ENCODE measurements around the gene VAV2.

VAV2 gene

DNA sequence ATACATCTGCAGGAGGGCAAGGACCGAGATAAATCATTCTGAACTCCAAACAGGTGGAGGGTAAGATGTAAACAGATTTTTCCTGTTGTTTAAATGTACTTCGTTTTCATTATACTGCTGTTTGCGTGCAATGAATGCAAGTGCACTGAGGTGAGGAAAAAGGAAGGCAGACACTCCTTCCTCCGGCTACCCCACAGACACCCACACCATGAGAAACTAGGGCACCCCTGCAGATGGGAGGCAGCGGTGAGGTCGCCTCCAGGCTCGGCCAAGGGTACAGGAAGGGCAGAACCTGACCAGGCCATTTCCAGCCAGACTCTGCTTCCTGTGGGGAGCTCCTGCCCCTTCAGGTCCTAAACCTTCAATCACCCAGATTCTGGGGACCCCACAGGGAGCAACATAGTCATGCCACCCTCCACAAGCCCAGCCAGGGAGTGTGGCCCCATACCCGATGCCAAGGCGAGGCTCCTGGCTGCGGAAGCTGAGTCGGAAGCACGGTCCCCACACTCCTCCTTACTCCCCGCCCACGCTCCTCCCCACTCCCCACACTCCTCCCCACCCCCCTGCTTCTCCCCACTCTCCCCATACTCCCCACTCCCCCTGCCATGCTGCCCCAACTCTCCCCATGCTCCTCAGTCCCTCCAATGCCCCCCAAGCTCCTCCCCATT is 37.1 kb downstream of the VAV2 start:
- Histone ChIP-seq H2BK15ac (replicated peaks; ENCODE audit: low read depth) (no peak overlapping the region), H3K27ac (ENCODE audit: low read depth, low read length) (no peak overlapping the region), H3K79me2 (ENCODE audit: control insufficient read depth, insufficient read depth, low read length) (peaks cover 5% of the 10 kb centered on the region), H3K4me3 (ENCODE audit: low read length) (no peak overlapping the region), H3K23ac (ENCODE audit: low read length) (no peak overlapping the region), H2BK5ac (ENCODE audit: low read length) (no peak overlapping the region), H3K4me1 (ENCODE audit: control insufficient read depth, low read depth, low read length) (peaks cover 7% of the 10 kb centered on the region), H4K8ac (ENCODE audit: low read depth, low read length) (no peak overlapping the region), H3K36me3 (ENCODE audit: control insufficient read depth, insufficient read depth, low read length) (no peaks in the 10 kb centered on the region), H3K27me3 (ENCODE audit: insufficient read depth, low read length, poor library complexity) (no peaks in the 10 kb centered on the region), H3K79me1 (ENCODE audit: low read length) (peaks cover 11% of the 10 kb centered on the region), H3K18ac (ENCODE audit: low read length) (no peak overlapping the region), H2BK120ac (ENCODE audit: low read depth, low read length) (no peak overlapping the region), H3K56ac (ENCODE audit: low read length) (peak overlapping the region; percentile 67), H2AK5ac (ENCODE audit: low read length) (no peak overlapping the region), H3K4me2 (ENCODE audit: low read length) (no peak overlapping the region), H4K5ac (ENCODE audit: low read length) (no peak overlapping the region), H3K4ac (ENCODE audit: low read depth, low read length) (no peak overlapping the region), H3K9ac (ENCODE audit: low read length) (no peak overlapping the region)
- no peak for DNase-seq
- WGBS (ENCODE audit: extremely low coverage, insufficient coverage, low lambda C conversion rate) = no CpG with 5 or more reads among the region's 14 CpGs

GRCh38 chr9:133953976-133954709 is 38.0 kb downstream of the VAV2 start:
- no CpG with 5 or more reads among the region's 29 CpGs for WGBS (ENCODE audit: extremely low coverage, insufficient coverage, low lambda C conversion rate)
- Histone ChIP-seq H3K4me1 (ENCODE audit: control insufficient read depth, low read depth, low read length) (peaks cover 7% of the 10 kb centered on the region), H3K4me2 (ENCODE audit: low read length) (no peak overlapping the region), H4K8ac (ENCODE audit: low read depth, low read length) (no peak overlapping the region), H3K27me3 (ENCODE audit: insufficient read depth, low read length, poor library complexity) (no peaks in the 10 kb centered on the region), H2BK120ac (ENCODE audit: low read depth, low read length) (no peak overlapping the region), H3K9ac (ENCODE audit: low read length) (no peak overlapping the region), H2BK15ac (replicated peaks; ENCODE audit: low read depth) (no peak overlapping the region), H3K56ac (ENCODE audit: low read length) (no peak overlapping the region), H3K36me3 (ENCODE audit: control insufficient read depth, insufficient read depth, low read length) (no peaks in the 10 kb centered on the region), H2BK5ac (ENCODE audit: low read length) (no peak overlapping the region), H3K79me2 (ENCODE audit: control insufficient read depth, insufficient read depth, low read length) (peaks cover 2% of the 10 kb centered on the region), H2AK5ac (ENCODE audit: low read length) (no peak overlapping the region), H3K4me3 (ENCODE audit: low read length) (no peak overlapping the region), H3K18ac (ENCODE audit: low read length) (no peak overlapping the region), H4K5ac (ENCODE audit: low read length) (no peak overlapping the region), H3K79me1 (ENCODE audit: low read length) (peaks cover 10% of the 10 kb centered on the region), H3K4ac (ENCODE audit: low read depth, low read length) (no peak overlapping the region), H3K27ac (ENCODE audit: low read depth, low read length) (no peak overlapping the region), H3K23ac (ENCODE audit: low read length) (no peak overlapping the region)
- DNase-seq = no peak

DNA sequence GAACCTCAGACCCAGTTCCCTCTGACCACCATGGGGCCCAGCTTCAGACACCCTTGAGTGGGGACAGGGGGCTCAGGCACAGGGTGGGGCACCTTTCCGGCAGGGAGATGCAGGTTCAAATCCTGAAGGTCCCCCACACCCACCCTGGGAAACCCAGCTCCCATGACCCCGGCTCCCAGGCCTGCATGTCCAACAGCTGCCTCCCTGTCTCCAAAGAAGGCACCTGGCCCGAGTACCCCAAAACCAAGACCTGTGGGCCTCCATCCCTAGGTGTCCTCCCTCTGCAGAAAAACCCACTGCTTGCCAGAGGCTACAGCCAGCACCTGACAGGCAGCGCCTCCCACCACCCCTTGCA is 38.5 kb downstream of the VAV2 start:
- Histone ChIP-seq H2BK120ac (ENCODE audit: low read depth, low read length) (no peak overlapping the region), H4K5ac (ENCODE audit: low read length) (no peak overlapping the region), H3K4ac (ENCODE audit: low read depth, low read length) (no peak overlapping the region), H3K18ac (ENCODE audit: low read length) (no peak overlapping the region), H3K56ac (ENCODE audit: low read length) (no peak overlapping the region), H3K27ac (ENCODE audit: low read depth, low read length) (no peak overlapping the region), H3K4me3 (ENCODE audit: low read length) (no peak overlapping the region), H2BK5ac (ENCODE audit: low read length) (no peak overlapping the region), H3K4me1 (ENCODE audit: control insufficient read depth, low read depth, low read length) (peaks cover 4% of the 10 kb centered on the region), H3K79me1 (ENCODE audit: low read length) (peaks cover 10% of the 10 kb centered on the region), H2AK5ac (ENCODE audit: low read length) (no peak overlapping the region), H4K8ac (ENCODE audit: low read depth, low read length) (no peak overlapping the region), H3K4me2 (ENCODE audit: low read length) (no peak overlapping the region), H3K27me3 (ENCODE audit: insufficient read depth, low read length, poor library complexity) (no peaks in the 10 kb centered on the region), H2BK15ac (replicated peaks; ENCODE audit: low read depth) (no peak overlapping the region), H3K79me2 (ENCODE audit: control insufficient read depth, insufficient read depth, low read length) (peaks cover 2% of the 10 kb centered on the region), H3K23ac (ENCODE audit: low read length) (no peak overlapping the region), H3K36me3 (ENCODE audit: control insufficient read depth, insufficient read depth, low read length) (no peaks in the 10 kb centered on the region), H3K9ac (ENCODE audit: low read length) (no peak overlapping the region)
- no peak for DNase-seq
- whole genome bisulfite sequencing (ENCODE audit: extremely low coverage, insufficient coverage, low lambda C conversion rate) = no CpG with 5 or more reads among the region's 4 CpGs

- H3K9ac ChIP-seq (ENCODE audit: low read length) = no peak overlapping the region
- H3K27ac ChIP-seq (ENCODE audit: low read depth, low read length) = no peak overlapping the region
- H3K23ac ChIP-seq (ENCODE audit: low read length) = no peak overlapping the region
- no peaks in the 10 kb centered on the region for H3K27me3 ChIP-seq (ENCODE audit: insufficient read depth, low read length, poor library complexity)
- no peak overlapping the region for H4K8ac ChIP-seq (ENCODE audit: low read depth, low read length)
- H2BK15ac ChIP-seq (replicated peaks; ENCODE audit: low read depth) = no peak overlapping the region
- H2AK5ac ChIP-seq (ENCODE audit: low read length) = no peak overlapping the region
- H3K79me1 ChIP-seq (ENCODE audit: low read length) = peaks cover 10% of the 10 kb centered on the region
- H3K79me2 ChIP-seq (ENCODE audit: control insufficient read depth, insufficient read depth, low read length) = peaks cover 2% of the 10 kb centered on the region
- H4K5ac ChIP-seq (ENCODE audit: low read length) = no peak overlapping the region
- no peak overlapping the region for H3K4ac ChIP-seq (ENCODE audit: low read depth, low read length)
- no peak overlapping the region for H3K4me3 ChIP-seq (ENCODE audit: low read length)
- H2BK120ac ChIP-seq (ENCODE audit: low read depth, low read length) = no peak overlapping the region
- H3K4me2 ChIP-seq (ENCODE audit: low read length) = no peak overlapping the region
- H3K4me1 ChIP-seq (ENCODE audit: control insufficient read depth, low read depth, low read length) = peaks cover 4% of the 10 kb centered on the region
- H2BK5ac ChIP-seq (ENCODE audit: low read length) = no peak overlapping the region
- no CpG with 5 or more reads among the region's 18 CpGs for WGBS (ENCODE audit: extremely low coverage, insufficient coverage, low lambda C conversion rate)
- DNase-seq = no peak
- H3K56ac ChIP-seq (ENCODE audit: low read length) = no peak overlapping the region
- H3K36me3 ChIP-seq (ENCODE audit: control insufficient read depth, insufficient read depth, low read length) = no peaks in the 10 kb centered on the region
- no peak overlapping the region for H3K18ac ChIP-seq (ENCODE audit: low read length)
Observed at GRCh38 chr9:133952598-133953550, 39.2 kb downstream of the VAV2 start.

DNA sequence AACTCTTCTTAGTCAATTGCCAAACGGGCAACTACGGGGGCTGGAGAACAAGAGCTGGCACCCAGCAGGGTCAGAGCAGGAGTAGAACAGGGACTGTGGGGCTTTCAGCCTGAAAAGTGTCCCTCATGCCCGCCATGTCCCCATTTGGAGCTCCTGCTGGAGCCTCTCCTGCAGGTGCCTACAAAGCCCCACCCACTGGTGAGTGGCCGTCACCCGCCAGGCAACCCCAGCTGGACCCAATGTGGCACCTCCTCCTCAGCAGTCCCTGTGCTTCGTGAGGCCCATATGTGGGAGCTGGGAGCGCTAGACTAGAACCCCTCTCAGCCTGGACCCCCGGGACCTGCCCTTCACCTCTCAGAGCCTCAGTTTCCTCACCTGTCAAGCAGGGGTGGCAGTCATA is 40.9 kb downstream of the VAV2 start:
- peaks cover 4% of the 10 kb centered on the region for H3K79me2 ChIP-seq (ENCODE audit: control insufficient read depth, insufficient read depth, low read length)
- H3K4me3 ChIP-seq (ENCODE audit: low read length) = no peak overlapping the region

More for the DNA sequence above, 40.9 kb downstream of the VAV2 start:
- peaks cover 4% of the 10 kb centered on the region for H3K4me1 ChIP-seq (ENCODE audit: control insufficient read depth, low read depth, low read length)
- no peak overlapping the region for H4K5ac ChIP-seq (ENCODE audit: low read length)
- no peak overlapping the region for H3K27ac ChIP-seq (ENCODE audit: low read depth, low read length)
- no peak overlapping the region for H2AK5ac ChIP-seq (ENCODE audit: low read length)
- no peaks in the 10 kb centered on the region for H3K27me3 ChIP-seq (ENCODE audit: insufficient read depth, low read length, poor library complexity)
- DNase-seq = no peak
- no peak overlapping the region for H3K4ac ChIP-seq (ENCODE audit: low read depth, low read length)
- H3K79me1 ChIP-seq (ENCODE audit: low read length) = peaks cover 12% of the 10 kb centered on the region
- WGBS (ENCODE audit: extremely low coverage, insufficient coverage, low lambda C conversion rate) = no CpG with 5 or more reads among the region's 8 CpGs
- H3K4me2 ChIP-seq (ENCODE audit: low read length) = no peak overlapping the region
- no peak overlapping the region for H4K8ac ChIP-seq (ENCODE audit: low read depth, low read length)
- H3K36me3 ChIP-seq (ENCODE audit: control insufficient read depth, insufficient read depth, low read length) = no peaks in the 10 kb centered on the region
- no peak overlapping the region for H2BK5ac ChIP-seq (ENCODE audit: low read length)
- no peak overlapping the region for H2BK15ac ChIP-seq (replicated peaks; ENCODE audit: low read depth)
- H3K18ac ChIP-seq (ENCODE audit: low read length) = no peak overlapping the region
- H3K23ac ChIP-seq (ENCODE audit: low read length) = no peak overlapping the region
- no peak overlapping the region for H3K9ac ChIP-seq (ENCODE audit: low read length)
- no peak overlapping the region for H2BK120ac ChIP-seq (ENCODE audit: low read depth, low read length)
- H3K56ac ChIP-seq (ENCODE audit: low read length) = no peak overlapping the region

All from mesendoderm (in vitro differentiated cells).